GM12878 (cell line): ENCODE measurements around the gene EYA2. TPM values are rescaled to one million over a fixed set of nuclear protein-coding genes. Genes with fewer than 3 reads are reported as not detected.

Experiments used
- ATAC-seq: fragments of 200-7000 bp; cut with Tn5 transposase; 3 replicates; pipeline ENCODE4 v1.9.1; 2020; ENCODE audit warnings: mild to moderate bottlenecking, moderate library complexity
- BruUV-seq: library from RNA; stranded (reverse); fragments of 400-500 nt; replicated peaks from 2 replicates; lab custom pipeline; 2021; lab: Mats Ljungman, UMichigan
- CTCF ChIA-PET: fragments of 300-600 bp; sonication (Branson Sonifier 250); formaldehyde crosslinking; extraction: SDS; loops from one replicate; lab custom pipeline; 2021; ENCODE audit warnings: inconsistent platforms; lab: Yijun Ruan, JAX
- POLR2A ChIA-PET: fragments of 350-600 bp; formaldehyde crosslinking; extraction: SDS; loops from one replicate; lab custom pipeline; 2021; ENCODE audit warnings: inconsistent platforms; lab: Charles Lee
- RAD21 ChIA-PET: fragments of 300-600 bp; sonication (Branson Sonifier 250); formaldehyde crosslinking; loops from one replicate; lab custom pipeline; 2023; ENCODE audit warnings: antibody characterized with exemption; ENCODE audit not compliant: unreplicated experiment; lab: Charles Lee
- SMC1A ChIA-PET: fragments of 300-600 bp; sonication (Branson Sonifier 250); formaldehyde crosslinking; loops from one replicate; lab custom pipeline; 2023; ENCODE audit not compliant: unreplicated experiment, uncharacterized antibody; lab: Charles Lee
- DNase-seq: peaks from one replicate; pipeline ENCODE4 v3.0.0-alpha.2; 2011; ENCODE audit warnings: low read depth, low spot score
- FAIRE-seq: peaks from 3 replicates; lab custom pipeline; 2011; peaks lifted over from hg19 to GRCh38; lab: Jason Lieb, UNC
- H2AFZ ChIP-seq: 2 replicates; pipeline ENCODE4 v1.6.0; 2011; ENCODE audit warnings: low read depth, low read length, control low read depth; ENCODE audit not compliant: control insufficient read depth
- H3K27ac ChIP-seq: 2 replicates; pipeline ENCODE4 v1.5.1; 2011; ENCODE audit warnings: control low read depth; ENCODE audit not compliant: control insufficient read depth, insufficient read depth
- H3K27me3 ChIP-seq, 2 experiments: replicated peaks in 1 of 2; 2 replicates each; pipeline versions ENCODE4 v1.6.0 to v1.6.1; 2011; ENCODE audit warnings: low read length in 1 of 2; ENCODE audit not compliant: control insufficient read depth in 2 of 2, insufficient read depth in 2 of 2
- H3K36me3 ChIP-seq, 2 experiments: 2 replicates each; pipeline ENCODE4 v1.5.1; 2011; ENCODE audit warnings: low read length in 1 of 2; ENCODE audit not compliant: control insufficient read depth in 2 of 2, insufficient read depth in 2 of 2
- H3K4me1 ChIP-seq: 2 replicates; pipeline ENCODE4 v1.6.1; 2011; ENCODE audit warnings: mild to moderate bottlenecking, low read length, moderate library complexity, mixed read lengths; ENCODE audit not compliant: control insufficient read depth, insufficient read depth
- H3K4me2 ChIP-seq: 2 replicates; pipeline ENCODE4 v1.6.0; 2011; ENCODE audit warnings: control low read depth; ENCODE audit not compliant: control insufficient read depth, insufficient read depth
- H3K4me3 ChIP-seq: fragments of 200-600 bp; sonication (generic); 2 replicates; pipeline ENCODE4 v1.5.1; 2016
- H3K79me2 ChIP-seq: 2 replicates; pipeline ENCODE4 v1.6.0; 2011; ENCODE audit warnings: low read length; ENCODE audit not compliant: control insufficient read depth, insufficient read depth
- H3K9ac ChIP-seq: 2 replicates; pipeline ENCODE4 v1.8.0; 2011; ENCODE audit warnings: low read length, control low read depth, mixed read lengths; ENCODE audit not compliant: control insufficient read depth, insufficient read depth
- H3K9me3 ChIP-seq: replicated peaks from 3 replicates; pipeline ENCODE4 v1.5.1; 2011; ENCODE audit warnings: mild to moderate bottlenecking, low read length; ENCODE audit not compliant: control insufficient read depth, insufficient read depth
- H4K20me1 ChIP-seq: 2 replicates; pipeline ENCODE4 v1.6.0; 2011; ENCODE audit not compliant: control insufficient read depth, insufficient read depth
- ATF3 ChIP-seq: IDR thresholded peaks from 2 replicates; pipeline ENCODE4 v1.6.1; 2011; ENCODE audit warnings: low read depth, mild to moderate bottlenecking, low read length, moderate library complexity, borderline replicate concordance; ENCODE audit errors: extremely low read depth
- BACH1 ChIP-seq: fragments of 450-650 bp; IDR thresholded peaks from 2 replicates; pipeline ENCODE4 v1.6.1; 2017; ENCODE audit warnings: mild to moderate bottlenecking, borderline replicate concordance
- CBX3 ChIP-seq: fragments of 200-600 bp; sonication (generic); IDR thresholded peaks from 2 replicates; pipeline ENCODE4 v1.6.1; 2016; ENCODE audit warnings: low read depth, borderline replicate concordance
- CHD4 ChIP-seq: fragments of 200-600 bp; sonication (generic); IDR thresholded peaks from 2 replicates; pipeline ENCODE4 v1.6.1; 2016; ENCODE audit warnings: mild to moderate bottlenecking
- ETV6 ChIP-seq, 2 experiments: fragments of 450-650 bp in 1 of 2; IDR thresholded peaks in 1 of 2; conservative IDR thresholded peaks in 1 of 2; 2 replicates each; pipeline ENCODE4 v1.6.1; 2014; ENCODE audit warnings: antibody characterized with exemption in 1 of 2, borderline replicate concordance in 1 of 2, low read depth in 1 of 2, mild to moderate bottlenecking in 1 of 2, moderate library complexity in 1 of 2
- HDGF ChIP-seq: fragments of 450-650 bp; IDR thresholded peaks from 2 replicates; pipeline ENCODE4 v1.6.1; 2016; ENCODE audit warnings: antibody characterized with exemption
- JUND ChIP-seq: IDR thresholded peaks from 2 replicates; pipeline ENCODE4 v1.6.1; 2012; ENCODE audit warnings: low read depth, mild to moderate bottlenecking, low read length, improper control_type of control experiment, moderate library complexity
- KAT2A ChIP-seq: conservative IDR thresholded peaks from 2 replicates; pipeline ENCODE4 v1.6.1; 2011; ENCODE audit warnings: low read depth, low read length; ENCODE audit not compliant: control insufficient read depth
- KLF5 ChIP-seq: fragments of 450-650 bp; IDR thresholded peaks from 2 replicates; pipeline ENCODE4 v1.6.1; 2014; ENCODE audit warnings: mild to moderate bottlenecking; ENCODE audit not compliant: partially characterized antibody
- MXI1 ChIP-seq: fragments of 150-350 bp; IDR thresholded peaks from 2 replicates; pipeline ENCODE4 v1.6.1; 2011; ENCODE audit warnings: low read depth, mild to moderate bottlenecking, inconsistent platforms, low read length, improper control_type of control experiment
- MYB ChIP-seq: fragments of 150-350 bp; IDR thresholded peaks from 2 replicates; pipeline ENCODE4 v1.6.1; 2014; ENCODE audit warnings: mild to moderate bottlenecking, low read depth, low read length, borderline replicate concordance
- NRF1 ChIP-seq: conservative IDR thresholded peaks from 2 replicates; pipeline ENCODE4 v1.6.1; 2011; ENCODE audit warnings: mild to moderate bottlenecking, low read depth, low read length, improper control_type of control experiment
- PBX3 ChIP-seq: IDR thresholded peaks from 2 replicates; pipeline ENCODE4 v1.6.1; 2011; ENCODE audit warnings: mild to moderate bottlenecking, low read depth, low read length, moderate library complexity; ENCODE audit not compliant: insufficient replicate concordance
- POU2F2 ChIP-seq: IDR thresholded peaks from 3 replicates; pipeline ENCODE4 v1.6.1; 2011; ENCODE audit warnings: low read depth, mild to moderate bottlenecking, low read length, borderline replicate concordance
- REST ChIP-seq: IDR thresholded peaks from 2 replicates; pipeline ENCODE4 v1.6.1; 2012; ENCODE audit warnings: mild to moderate bottlenecking, low read depth, low read length
- RUNX3 ChIP-seq: IDR thresholded peaks from 2 replicates; pipeline ENCODE4 v1.6.1; 2012; ENCODE audit warnings: low read length, inconsistent platforms
- SUPT20H ChIP-seq: IDR thresholded peaks from 2 replicates; pipeline ENCODE4 v1.6.1; 2011; ENCODE audit warnings: low read depth, mild to moderate bottlenecking, low read length, moderate library complexity, borderline replicate concordance; ENCODE audit not compliant: control insufficient read depth
- TARDBP ChIP-seq: IDR thresholded peaks from 2 replicates; pipeline ENCODE4 v1.6.1; 2016; ENCODE audit warnings: borderline replicate concordance
- WRNIP1 ChIP-seq: IDR thresholded peaks from 2 replicates; pipeline ENCODE4 v1.6.1; 2011; ENCODE audit warnings: low read depth, low read length, improper control_type of control experiment, borderline replicate concordance
- ZNF384 ChIP-seq: IDR thresholded peaks from 2 replicates; pipeline ENCODE4 v1.6.1; 2012; ENCODE audit warnings: low read depth, mild to moderate bottlenecking, low read length, improper control_type of control experiment, borderline replicate concordance
- WGBS: methylation state at CpG from one replicate; pipeline ENCODE4 v1.1.6; 2016; ENCODE audit warnings: low lambda C conversion rate; ENCODE audit not compliant: insufficient replicate concordance, insufficient coverage; ENCODE audit errors: missing lambda C conversion rate; 5-methylcytosine and 5-hydroxymethylcytosine counted together
- in situ Hi-C: fragments of 300-500 bp; cut with MboI; formaldehyde crosslinking; loops from 9 replicates; pipeline ENCODE4 v1.14.3; 2018; ENCODE audit warnings: mixed read lengths
- intact Hi-C: fragments of 100-400 bp; cut with micrococcal nuclease; formaldehyde crosslinking; loops from one replicate; pipeline ENCODE4 v1.14.2; 2022; ENCODE audit not compliant: unreplicated experiment
- polyA plus RNA-seq, 11 experiments: library from polyadenylated mRNA; depleted of rRNA in 4 of 11; unstranded in 6 of 11; stranded (reverse) in 5 of 11; fragments of >200 nt; fragmentation: Nextera tagmentation in 4 of 11; fragmentation: Illumina TruSeq in 1 of 11; extraction: Ambion mirVana in 4 of 11; extraction: Trizol in 1 of 11; gene quantifications; 1 replicate in 1 of 11; 2 replicates in 10 of 11; pipeline versions ENCODE4 v1.2.1 to v1.2.3, GENCODE V29; 2011 to 2016; ENCODE audit warnings: inconsistent platforms in 2 of 11, missing spikeins in 2 of 11, low read depth in 1 of 11
- total RNA-seq, 4 experiments: library from RNA; depleted of rRNA in 3 of 4; stranded (reverse); fragments of >200 nt in 3 of 4; fragmentation: Illumina TruSeq in 1 of 4; extraction: Trizol in 1 of 4; gene quantifications; 2 replicates each; pipeline versions ENCODE4 v1.2.1 to v1.2.3, GENCODE V29; 2013 to 2021

The EYA2 gene
- total and polyA plus RNA-seq, 10 of the 15 experiments (the other 5 are each of a cell fraction or from before 2014, with no cell fraction given) = 0.20 TPM; not detected in 9

GRCh38 chr20:47063407-47063806, 168.8 kb downstream of the EYA2 start:
- Histone ChIP-seq H3K9ac (no peak overlapping the region), H3K9me3 (peaks cover 3% of the 10 kb centered on the region), H3K36me3 (no peaks in the 10 kb centered on the region), H4K20me1 (no peaks in the 10 kb centered on the region), H3K4me1 (no peaks in the 10 kb centered on the region), H3K27ac (no peak overlapping the region), H3K79me2 (no peaks in the 10 kb centered on the region), H3K4me2 (no peak overlapping the region), H2AFZ (no peak overlapping the region), H3K4me3 (no peak overlapping the region), H3K27me3 (no peaks in the 10 kb centered on the region)
- CTCF ChIA-PET = no interaction called here
- FAIRE-seq = no peak
- intact Hi-C loops = loop anchor here (10.0 kb wide), 1 partner anchor 49 kb away; no protein-coding TSS in a partner anchor
- POLR2A ChIA-PET = no interaction called here
- WGBS = 26% methylated on average over 2 of the region's 2 CpGs
- BruUV-seq = no TSS peak
- RAD21 ChIA-PET = no interaction called here
- no peak for TF ChIP-seq RUNX3
- TF ChIP-seq ATF3 = no peak
- no peak for TF ChIP-seq MXI1
- TF ChIP-seq TARDBP = no peak
- TF ChIP-seq BACH1 = no peak
- TF ChIP-seq HDGF = no peak
- no peak for TF ChIP-seq JUND
- TF ChIP-seq CHD4 = no peak
- no peak for TF ChIP-seq ZNF384
- no peak for TF ChIP-seq MYB
- no peak for TF ChIP-seq REST
- no peak for TF ChIP-seq KLF5
- TF ChIP-seq POU2F2 = no peak
- no peak for TF ChIP-seq SUPT20H
- no peak for TF ChIP-seq WRNIP1
- no peak for TF ChIP-seq NRF1
- TF ChIP-seq ETV6 (conservative IDR thresholded peaks at IDR 0.05 in 1 of 2, IDR thresholded peaks at IDR 0.05 in 1 of 2; ENCODE audit: borderline replicate concordance in 1 of 2, low read depth in 1 of 2) = no peak
- TF ChIP-seq CBX3 = no peak
- TF ChIP-seq KAT2A = no peak
- TF ChIP-seq PBX3 = no peak
- no peak for ATAC-seq
- SMC1A ChIA-PET = no interaction called here
- in situ Hi-C loops = loop anchor here (5.0 kb wide), 1 partner anchor 49 kb away; no protein-coding TSS in a partner anchor
- DNase-seq = no peak
